ENCODE data around the gene AP2B1.

Gene AP2B1

DNA sequence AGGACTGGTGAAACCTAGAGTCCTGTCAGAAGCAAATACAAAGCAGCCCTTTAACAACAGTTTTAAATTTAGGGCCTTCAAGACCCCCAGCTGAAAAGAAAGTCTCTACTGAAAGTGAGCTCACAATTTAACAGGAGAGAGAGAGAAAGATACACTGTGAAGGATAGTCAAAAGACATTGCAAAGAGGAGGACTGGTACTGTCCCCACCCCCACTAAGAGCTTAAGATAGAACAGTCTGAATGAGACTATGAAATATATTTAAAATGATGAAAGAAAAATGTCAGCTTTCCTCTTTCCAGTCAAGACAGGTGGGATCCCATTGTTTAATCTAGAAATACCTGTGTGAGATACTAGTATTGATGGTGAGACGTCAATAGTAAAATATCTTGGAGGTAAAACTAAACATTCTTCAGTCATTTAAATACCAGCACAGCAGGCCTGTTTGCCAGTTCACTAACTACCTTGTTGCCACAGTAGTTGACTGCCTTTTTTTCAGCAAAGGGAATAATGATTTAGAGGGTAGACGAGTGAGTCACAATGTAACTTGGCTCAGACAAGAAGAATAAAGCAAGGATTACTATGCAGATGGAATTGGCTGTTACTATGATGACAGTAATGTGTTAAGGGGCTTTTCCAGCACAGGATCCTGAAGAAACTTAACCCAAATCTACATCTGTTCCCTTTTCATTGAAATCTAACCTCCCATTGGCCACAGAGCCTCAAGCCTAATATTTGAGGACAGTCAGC lies 97.1 kb downstream of the AP2B1 start:
- peak; percentile 45 for DNase-seq (ENCODE audit: low read depth)
- TF ChIP-seq, protein P1, sequence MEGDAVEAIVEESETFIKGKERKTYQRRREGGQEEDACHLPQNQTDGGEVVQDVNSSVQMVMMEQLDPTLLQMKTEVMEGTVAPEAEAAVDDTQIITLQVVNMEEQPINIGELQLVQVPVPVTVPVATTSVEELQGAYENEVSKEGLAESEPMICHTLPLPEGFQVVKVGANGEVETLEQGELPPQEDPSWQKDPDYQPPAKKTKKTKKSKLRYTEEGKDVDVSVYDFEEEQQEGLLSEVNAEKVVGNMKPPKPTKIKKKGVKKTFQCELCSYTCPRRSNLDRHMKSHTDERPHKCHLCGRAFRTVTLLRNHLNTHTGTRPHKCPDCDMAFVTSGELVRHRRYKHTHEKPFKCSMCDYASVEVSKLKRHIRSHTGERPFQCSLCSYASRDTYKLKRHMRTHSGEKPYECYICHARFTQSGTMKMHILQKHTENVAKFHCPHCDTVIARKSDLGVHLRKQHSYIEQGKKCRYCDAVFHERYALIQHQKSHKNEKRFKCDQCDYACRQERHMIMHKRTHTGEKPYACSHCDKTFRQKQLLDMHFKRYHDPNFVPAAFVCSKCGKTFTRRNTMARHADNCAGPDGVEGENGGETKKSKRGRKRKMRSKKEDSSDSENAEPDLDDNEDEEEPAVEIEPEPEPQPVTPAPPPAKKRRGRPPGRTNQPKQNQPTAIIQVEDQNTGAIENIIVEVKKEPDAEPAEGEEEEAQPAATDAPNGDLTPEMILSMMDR (conservative IDR thresholded peaks at IDR 0.05; ENCODE audit: low read depth, low read length), result no peak
- H3K4me3 ChIP-seq (ENCODE audit: low read length), result no peak overlapping the region

DNA sequence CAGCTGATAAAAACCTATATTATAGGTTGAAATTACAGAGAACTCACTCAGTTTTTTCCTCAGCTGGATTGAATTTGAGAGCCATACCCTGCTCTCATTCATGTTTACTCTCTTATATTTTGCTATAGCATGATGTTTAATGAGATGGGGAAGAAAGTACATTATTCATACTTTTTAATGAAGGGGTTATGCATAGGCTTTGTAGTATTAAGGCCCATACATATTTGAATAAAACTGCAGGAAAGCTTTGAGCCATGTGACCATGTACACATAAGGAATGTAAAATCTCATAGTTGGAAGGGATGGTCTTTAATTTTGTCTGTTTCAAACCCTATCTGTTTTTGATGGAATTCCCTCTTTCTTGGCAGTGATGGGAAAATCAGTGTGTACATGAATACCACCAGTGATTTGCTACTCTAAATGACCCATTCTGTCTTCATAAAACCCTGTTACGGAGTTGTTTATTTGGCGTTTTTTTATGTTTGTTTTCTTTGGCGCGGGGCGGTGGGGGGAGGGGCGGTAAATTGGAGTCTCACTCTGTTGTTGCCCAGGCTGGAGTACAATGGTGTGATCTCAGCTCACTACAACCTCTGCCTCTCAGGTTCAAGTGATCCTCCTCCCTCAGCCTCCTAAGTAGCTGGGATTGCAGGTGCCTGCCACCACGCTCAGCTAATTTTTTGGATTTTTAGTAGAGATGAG lies 105.5 kb downstream of the AP2B1 start:
- H3K4me3 ChIP-seq (ENCODE audit: low read length), result no peak overlapping the region
- TF ChIP-seq, protein P1 (conservative IDR thresholded peaks at IDR 0.05; ENCODE audit: low read depth, low read length), result no peak
- DNase-seq (ENCODE audit: low read depth), result no peak

DNA sequence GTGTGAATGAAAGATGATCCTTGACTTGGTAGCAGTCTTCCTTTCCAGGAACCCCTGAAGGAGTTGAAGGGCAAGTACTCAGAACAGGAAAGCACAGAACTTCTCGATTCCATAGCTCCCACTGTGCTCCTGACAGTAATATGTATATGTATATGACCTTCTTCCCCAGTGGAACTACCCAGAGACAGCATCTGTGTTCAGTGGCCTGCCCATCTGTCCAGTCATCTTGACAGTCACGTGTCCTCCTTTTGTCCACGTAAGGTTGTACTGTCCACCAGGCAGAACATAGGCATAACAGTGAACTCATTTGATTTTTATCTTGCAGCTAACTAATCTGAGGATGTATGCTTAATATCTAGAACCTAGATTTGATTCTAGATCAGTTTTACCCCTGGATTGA lies 106.5 kb downstream of the AP2B1 start:
- DNase-seq (ENCODE audit: low read depth), result no peak
- H3K4me3 ChIP-seq (ENCODE audit: low read length), result no peak overlapping the region
- TF ChIP-seq, protein P1 (conservative IDR thresholded peaks at IDR 0.05; ENCODE audit: low read depth, low read length), result no peak

DNA sequence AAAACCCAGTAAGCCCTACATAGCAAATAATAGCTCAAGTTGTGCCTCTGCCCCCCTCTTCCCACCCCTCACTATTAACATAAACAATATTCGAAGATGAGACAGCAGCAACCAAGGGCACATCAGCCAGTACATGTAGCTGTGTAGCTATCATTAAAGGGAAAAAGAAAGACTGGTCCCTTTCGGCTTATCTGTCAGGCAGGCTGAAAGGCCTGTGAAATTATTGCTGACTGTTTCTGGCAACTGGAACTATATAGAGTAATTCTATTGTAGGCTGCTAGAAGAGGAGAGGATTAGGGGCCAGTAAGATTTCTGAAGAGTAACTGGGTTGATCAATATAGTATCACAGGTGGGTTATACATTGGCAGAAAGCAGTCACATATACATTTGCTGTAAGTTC lies 107.8 kb downstream of the AP2B1 start:
- DNase-seq (ENCODE audit: low read depth), result no peak
- no peak overlapping the region for H3K4me3 ChIP-seq (ENCODE audit: low read length)
- TF ChIP-seq, protein P1 (conservative IDR thresholded peaks at IDR 0.05; ENCODE audit: low read depth, low read length), result no peak

DNA sequence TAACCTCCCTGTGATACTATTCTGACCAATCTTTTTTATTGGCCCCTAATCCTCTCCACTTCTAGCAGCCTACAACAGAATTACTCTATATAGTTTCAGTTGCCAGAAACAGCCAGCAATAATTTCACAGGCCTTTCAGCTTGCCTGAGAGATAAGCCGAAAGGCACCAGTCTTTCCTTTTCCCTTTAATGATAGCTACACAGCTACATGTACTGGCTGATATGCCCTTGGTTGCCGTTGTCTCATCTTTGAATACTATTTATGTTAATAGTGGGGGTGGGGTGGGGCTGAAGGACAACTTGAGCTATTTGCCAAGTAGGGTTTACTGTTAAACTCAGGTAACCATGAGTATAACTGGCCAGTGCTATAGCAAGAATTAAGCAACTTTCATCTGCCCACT lies 108.5 kb downstream of the AP2B1 start:
- DNase-seq (ENCODE audit: low read depth), result no peak
- H3K4me3 ChIP-seq (ENCODE audit: low read length), result no peak overlapping the region
- TF ChIP-seq, protein P1 (conservative IDR thresholded peaks at IDR 0.05; ENCODE audit: low read depth, low read length), result no peak

DNA sequence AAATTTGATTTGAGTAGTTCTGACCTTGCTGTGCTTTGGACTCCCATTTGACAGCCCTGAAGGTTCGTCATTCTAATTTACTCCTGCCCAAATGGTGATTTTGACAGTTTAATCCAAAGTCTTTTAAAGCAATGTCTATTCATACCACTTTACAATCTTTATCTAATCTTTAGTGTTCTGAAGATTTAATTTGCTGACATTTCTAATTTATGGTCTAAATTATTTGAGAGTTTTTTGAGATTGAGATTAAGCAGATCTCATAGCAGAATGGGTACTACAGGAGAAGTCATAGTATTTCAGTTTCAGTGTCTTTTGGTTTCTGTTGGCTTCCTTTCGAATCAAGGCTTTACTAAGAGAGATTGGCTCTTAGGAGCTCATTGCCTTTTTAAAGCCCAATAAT lies 111.7 kb downstream of the AP2B1 start:
- DNase-seq (ENCODE audit: low read depth), result no peak
- TF ChIP-seq, protein P1 (conservative IDR thresholded peaks at IDR 0.05; ENCODE audit: low read depth, low read length), result no peak
- H3K4me3 ChIP-seq (ENCODE audit: low read length), result no peak overlapping the region

DNA sequence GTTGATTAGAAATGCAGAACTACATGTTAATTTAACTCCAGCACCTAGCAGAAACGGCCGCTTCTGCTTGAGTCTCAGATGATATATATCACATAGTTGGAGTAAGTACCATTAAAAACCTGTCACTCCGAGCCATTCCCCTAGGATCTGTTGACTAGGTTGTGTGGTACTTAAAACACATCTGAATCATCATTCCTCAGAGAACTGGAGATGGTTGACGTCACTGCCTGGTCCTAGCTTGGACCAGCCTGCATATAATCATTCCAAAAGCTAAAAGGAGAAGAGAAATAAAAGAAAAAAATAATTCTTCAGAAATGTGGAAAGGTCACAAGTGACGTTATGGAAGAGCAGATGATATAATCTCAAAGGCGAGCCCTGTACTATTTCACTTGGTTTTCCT lies 113.0 kb downstream of the AP2B1 start:
- H3K4me3 ChIP-seq (ENCODE audit: low read length), result no peak overlapping the region
- TF ChIP-seq, protein P1 (conservative IDR thresholded peaks at IDR 0.05; ENCODE audit: low read depth, low read length), result no peak
- DNase-seq (ENCODE audit: low read depth), result no peak
